HCT116 (cell line): ENCODE results near the gene LNPK. TPM values are rescaled to one million over a fixed set of nuclear protein-coding genes. Genes with fewer than 3 reads are reported as not detected.

Experiments used
- ATAC-seq: fragments of 200-7000 bp; cut with Tn5 transposase; 2 replicates; pipeline ENCODE4 v1.9.1; 2020; ENCODE audit warnings: mild to moderate bottlenecking, moderate library complexity
- BruUV-seq: library from RNA; stranded (reverse); fragments of 400-500 nt; replicated peaks from 2 replicates; lab custom pipeline; 2021; lab: Mats Ljungman, UMichigan
- CTCF ChIA-PET: fragments of 300-600 bp; sonication (Branson Sonifier 250); formaldehyde crosslinking; loops from one replicate; lab custom pipeline; 2021; ENCODE audit warnings: antibody characterized with exemption; lab: Charles Lee
- POLR2A ChIA-PET: fragments of 300-600, 350-600 bp; sonication (Branson Sonifier 250); formaldehyde crosslinking; loops from one replicate; lab custom pipeline; 2021; ENCODE audit warnings: antibody characterized with exemption; lab: Charles Lee
- RAD21 ChIA-PET, 2 experiments: fragments of 300-600 bp; sonication (Branson Sonifier 250); formaldehyde crosslinking; loops; one replicate each; lab custom pipeline; 2023; ENCODE audit warnings: low total read pairs in 2 of 2; ENCODE audit not compliant: uncharacterized antibody in 2 of 2, unreplicated experiment in 2 of 2, low non-redundant PET in 1 of 2; lab: Charles Lee
- DNase-seq: peaks from one replicate; pipeline ENCODE4 v3.0.0-alpha.2; 2010; ENCODE audit warnings: low read depth, low spot score
- H2AFZ ChIP-seq: fragments of 200-600 bp; shearing (Covaris generic), sonication (generic); 2 replicates; pipeline ENCODE4 v1.6.1; 2017; ENCODE audit warnings: low read depth, mixed run types, mixed read lengths, antibody characterized with exemption, low read length; ENCODE audit not compliant: poor library complexity, severe bottlenecking
- H3K27ac ChIP-seq: 2 replicates; pipeline ENCODE4 v1.5.1; 2012; ENCODE audit warnings: low read depth, low read length
- H3K27me3 ChIP-seq: fragments of 200-600 bp; sonication (generic); 2 replicates; pipeline ENCODE4 v1.6.1; 2016; ENCODE audit warnings: mixed run types, low read length, mixed read lengths; ENCODE audit not compliant: insufficient read depth
- H3K36me3 ChIP-seq, 2 experiments: fragments of 200-500 bp in 1 of 2; fragments of 200-600 bp in 1 of 2; sonication (Bioruptor generic) in 1 of 2; sonication (generic) in 1 of 2; 2 replicates each; pipeline versions ENCODE4 v1.5.1 to v1.6.1; 2014 to 2016; ENCODE audit warnings: low read length in 2 of 2, inconsistent platforms in 1 of 2, mixed read lengths in 1 of 2, mixed run types in 1 of 2; ENCODE audit not compliant: insufficient read depth in 2 of 2, control insufficient read depth in 1 of 2
- H3K4me1 ChIP-seq, 2 experiments: fragments of 200-600 bp in 1 of 2; sonication (generic) in 1 of 2; 2 replicates each; pipeline versions ENCODE4 v1.5.1 to v1.6.1; 2012 to 2017; ENCODE audit warnings: low read length in 2 of 2, inconsistent platforms in 1 of 2, mild to moderate bottlenecking in 1 of 2, mixed read lengths in 1 of 2, mixed run types in 1 of 2, moderate library complexity in 1 of 2; ENCODE audit not compliant: insufficient read depth in 2 of 2, control insufficient read depth in 1 of 2
- H3K4me2 ChIP-seq: fragments of 200-600 bp; sonication (generic); 2 replicates; pipeline ENCODE4 v1.6.1; 2017; ENCODE audit warnings: mixed run types, low read length, mixed read lengths
- H3K4me3 ChIP-seq, 2 experiments: fragments of 200-600 bp in 1 of 2; sonication (generic) in 1 of 2; replicated peaks in 1 of 2; 2 replicates each; pipeline ENCODE4 v1.5.1; 2011 to 2016; ENCODE audit warnings: low read length in 2 of 2, control low read depth in 1 of 2, low read depth in 1 of 2, mild to moderate bottlenecking in 1 of 2, mixed read lengths in 1 of 2, mixed run types in 1 of 2
- H3K79me2 ChIP-seq: fragments of 200-600 bp; sonication (generic); 2 replicates; pipeline ENCODE4 v1.6.1; 2017; ENCODE audit warnings: mild to moderate bottlenecking, mixed run types, low read length, moderate library complexity, mixed read lengths; ENCODE audit not compliant: insufficient read depth
- H3K9ac ChIP-seq: fragments of 200-600 bp; sonication (generic); 2 replicates; pipeline ENCODE4 v1.6.1; 2016; ENCODE audit warnings: low read length, mixed read lengths
- H3K9me2 ChIP-seq: fragments of 200-600 bp; sonication (generic), shearing (Covaris generic); 2 replicates; pipeline ENCODE4 v1.6.1; 2017; ENCODE audit warnings: mixed run types, mild to moderate bottlenecking, moderate library complexity; ENCODE audit not compliant: insufficient read depth
- H3K9me3 ChIP-seq, 2 experiments: fragments of 200-500 bp in 1 of 2; fragments of 200-600 bp in 1 of 2; sonication (Bioruptor generic) in 1 of 2; sonication (generic) in 1 of 2; 2 replicates each; pipeline ENCODE4 v1.6.1; 2014 to 2017; ENCODE audit warnings: low read length in 2 of 2, mixed read lengths in 2 of 2, inconsistent platforms in 1 of 2, low read depth in 1 of 2, mild to moderate bottlenecking in 1 of 2, mixed run types in 1 of 2, moderate library complexity in 1 of 2; ENCODE audit not compliant: control insufficient read depth in 1 of 2, insufficient read depth in 1 of 2
- H4K20me1 ChIP-seq: fragments of 200-600 bp; sonication (generic), shearing (Covaris generic); 2 replicates; pipeline ENCODE4 v1.6.1; 2017; ENCODE audit warnings: mixed run types, mild to moderate bottlenecking, moderate library complexity; ENCODE audit not compliant: insufficient read depth
- CBX3 ChIP-seq: IDR thresholded peaks from 2 replicates; pipeline ENCODE4 v1.6.1; 2012; ENCODE audit warnings: low read depth
- CEBPB ChIP-seq: IDR thresholded peaks from 2 replicates; pipeline ENCODE4 v1.6.1; 2012; ENCODE audit warnings: low read depth
- EGR1 ChIP-seq: IDR thresholded peaks from 2 replicates; pipeline ENCODE4 v1.6.1; 2012; ENCODE audit warnings: low read depth
- ELF1 ChIP-seq: IDR thresholded peaks from 2 replicates; pipeline ENCODE4 v1.6.1; 2012; ENCODE audit warnings: low read depth, borderline replicate concordance
- EZH2 ChIP-seq: fragments of 200-600 bp; sonication (generic); IDR thresholded peaks from 2 replicates; pipeline ENCODE4 v1.6.1; 2017; ENCODE audit warnings: antibody characterized with exemption, mixed run types
- FOSL1 ChIP-seq: IDR thresholded peaks from 2 replicates; pipeline ENCODE4 v1.6.1; 2012; ENCODE audit warnings: low read depth
- JUND ChIP-seq: IDR thresholded peaks from 2 replicates; pipeline ENCODE4 v1.6.1; 2012
- POLR2A ChIP-seq: IDR thresholded peaks from 2 replicates; pipeline ENCODE4 v1.7.0; 2011; ENCODE audit warnings: borderline replicate concordance; ENCODE audit not compliant: insufficient read depth, insufficient read length; ENCODE audit errors: extremely low read depth
- POLR2AphosphoS5 ChIP-seq: IDR thresholded peaks from 2 replicates; pipeline ENCODE4 v1.6.1; 2011; ENCODE audit warnings: mild to moderate bottlenecking, low read depth, low read length, moderate library complexity
- SIN3A ChIP-seq: IDR thresholded peaks from 2 replicates; pipeline ENCODE4 v1.6.1; 2012; ENCODE audit warnings: low read depth
- SP1 ChIP-seq: IDR thresholded peaks from 2 replicates; pipeline ENCODE4 v1.6.1; 2012; ENCODE audit warnings: low read depth
- SRF ChIP-seq: IDR thresholded peaks from 2 replicates; pipeline ENCODE4 v1.6.1; 2012; ENCODE audit warnings: low read depth
- TCF7L2 ChIP-seq: IDR thresholded peaks from 2 replicates; pipeline ENCODE4 v1.7.0; 2011; ENCODE audit warnings: borderline replicate concordance, inconsistent platforms; ENCODE audit not compliant: insufficient read depth, insufficient read length; ENCODE audit errors: extremely low read depth
- YY1 ChIP-seq: IDR thresholded peaks from 2 replicates; pipeline ENCODE4 v1.6.1; 2011; ENCODE audit warnings: low read length, low read depth, moderate library complexity, mild to moderate bottlenecking; ENCODE audit not compliant: insufficient replicate concordance; ENCODE audit errors: extremely low read depth
- ZFX ChIP-seq: fragments of 450-650 bp; IDR thresholded peaks from 2 replicates; pipeline ENCODE4 v1.6.1; 2017
- intact Hi-C: fragments of 100-400 bp; cut with micrococcal nuclease; formaldehyde crosslinking; loops from 2 replicates; pipeline ENCODE4 v1.10.0; 2022
- total RNA-seq: library from RNA; stranded (reverse); gene quantifications from one replicate; pipeline ENCODE4 v1.2.1, GENCODE V29; 2021; ENCODE audit not compliant: unreplicated experiment
- TF ChIP-seq, protein P1 (sequence below): IDR thresholded peaks from 2 replicates; pipeline ENCODE4 v1.6.1; 2012
- TF ChIP-seq, protein P2 (sequence below): IDR thresholded peaks from 2 replicates; pipeline ENCODE4 v1.6.1; 2012; ENCODE audit warnings: low read depth
- TF ChIP-seq, protein P3 (sequence below): IDR thresholded peaks from 2 replicates; pipeline ENCODE4 v1.6.1; 2012
- TF ChIP-seq, protein P4 (sequence below): IDR thresholded peaks from 2 replicates; pipeline ENCODE4 v1.6.1; 2011; ENCODE audit warnings: mild to moderate bottlenecking, low read length, moderate library complexity; ENCODE audit not compliant: insufficient replicate concordance; ENCODE audit errors: extremely low read depth
- TF ChIP-seq, protein P5 (sequence below), 3 experiments: fragments of 200-600 bp in 1 of 3; sonication (generic) in 1 of 3; IDR thresholded peaks in 2 of 3; conservative IDR thresholded peaks in 1 of 3; 2 replicates each; pipeline ENCODE4 v1.5.1; 2012 to 2017; ENCODE audit warnings: low read depth in 2 of 3, low read length in 2 of 3, antibody characterized with exemption in 1 of 3, borderline replicate concordance in 1 of 3, control low read depth in 1 of 3, mild to moderate bottlenecking in 1 of 3, mixed read lengths in 1 of 3, mixed run types in 1 of 3, moderate library complexity in 1 of 3; ENCODE audit not compliant: insufficient read depth in 1 of 3

LNPK gene
- total RNA-seq, 1 experiment from 2014 or later, result 22.3 TPM

DNA sequence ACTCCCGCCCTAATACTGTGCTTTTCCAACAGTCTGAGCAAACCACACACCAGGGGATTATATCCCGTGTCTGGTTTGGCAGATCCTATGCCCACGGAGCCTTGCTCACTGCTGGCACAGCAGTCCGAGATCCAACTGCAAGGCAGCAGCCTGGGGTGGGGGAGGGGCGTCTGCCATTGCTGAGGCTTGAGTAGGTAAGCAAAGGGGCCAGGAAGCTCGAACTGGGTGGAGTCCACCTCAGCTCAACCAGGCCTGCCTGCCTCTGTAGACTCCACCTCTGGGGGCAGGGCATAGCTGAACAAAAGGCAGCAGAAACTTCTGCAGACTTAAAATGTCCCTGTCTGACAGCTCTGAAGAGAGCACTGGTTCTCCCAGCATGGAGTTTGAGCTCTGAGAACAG is 44.2 kb downstream of the LNPK start:
- Histone ChIP-seq H3K9me2 (no peaks in the 10 kb centered on the region), H3K4me1 (no peaks in the 10 kb centered on the region), H3K27ac (no peak overlapping the region), H3K4me3 (no peak overlapping the region), H3K9ac (no peak overlapping the region), H3K79me2 (no peaks in the 10 kb centered on the region), H3K4me2 (no peak overlapping the region), H4K20me1 (no peaks in the 10 kb centered on the region), H2AFZ (no peak overlapping the region), H3K9me3 (no peaks in the 10 kb centered on the region), H3K36me3 (no peaks in the 10 kb centered on the region), H3K27me3 (no peaks in the 10 kb centered on the region)
- ATAC-seq (no peak), DNase-seq (no peak)
- CTCF ChIA-PET, result no interaction called here
- BruUV-seq, result no TSS peak
- TF ChIP-seq, protein P1, sequence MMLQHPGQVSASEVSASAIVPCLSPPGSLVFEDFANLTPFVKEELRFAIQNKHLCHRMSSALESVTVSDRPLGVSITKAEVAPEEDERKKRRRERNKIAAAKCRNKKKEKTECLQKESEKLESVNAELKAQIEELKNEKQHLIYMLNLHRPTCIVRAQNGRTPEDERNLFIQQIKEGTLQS, result no peak
- no peak for TF ChIP-seq TCF7L2
- no peak for TF ChIP-seq SP1
- no peak for TF ChIP-seq YY1
- TF ChIP-seq EGR1, result no peak
- TF ChIP-seq, protein P2, sequence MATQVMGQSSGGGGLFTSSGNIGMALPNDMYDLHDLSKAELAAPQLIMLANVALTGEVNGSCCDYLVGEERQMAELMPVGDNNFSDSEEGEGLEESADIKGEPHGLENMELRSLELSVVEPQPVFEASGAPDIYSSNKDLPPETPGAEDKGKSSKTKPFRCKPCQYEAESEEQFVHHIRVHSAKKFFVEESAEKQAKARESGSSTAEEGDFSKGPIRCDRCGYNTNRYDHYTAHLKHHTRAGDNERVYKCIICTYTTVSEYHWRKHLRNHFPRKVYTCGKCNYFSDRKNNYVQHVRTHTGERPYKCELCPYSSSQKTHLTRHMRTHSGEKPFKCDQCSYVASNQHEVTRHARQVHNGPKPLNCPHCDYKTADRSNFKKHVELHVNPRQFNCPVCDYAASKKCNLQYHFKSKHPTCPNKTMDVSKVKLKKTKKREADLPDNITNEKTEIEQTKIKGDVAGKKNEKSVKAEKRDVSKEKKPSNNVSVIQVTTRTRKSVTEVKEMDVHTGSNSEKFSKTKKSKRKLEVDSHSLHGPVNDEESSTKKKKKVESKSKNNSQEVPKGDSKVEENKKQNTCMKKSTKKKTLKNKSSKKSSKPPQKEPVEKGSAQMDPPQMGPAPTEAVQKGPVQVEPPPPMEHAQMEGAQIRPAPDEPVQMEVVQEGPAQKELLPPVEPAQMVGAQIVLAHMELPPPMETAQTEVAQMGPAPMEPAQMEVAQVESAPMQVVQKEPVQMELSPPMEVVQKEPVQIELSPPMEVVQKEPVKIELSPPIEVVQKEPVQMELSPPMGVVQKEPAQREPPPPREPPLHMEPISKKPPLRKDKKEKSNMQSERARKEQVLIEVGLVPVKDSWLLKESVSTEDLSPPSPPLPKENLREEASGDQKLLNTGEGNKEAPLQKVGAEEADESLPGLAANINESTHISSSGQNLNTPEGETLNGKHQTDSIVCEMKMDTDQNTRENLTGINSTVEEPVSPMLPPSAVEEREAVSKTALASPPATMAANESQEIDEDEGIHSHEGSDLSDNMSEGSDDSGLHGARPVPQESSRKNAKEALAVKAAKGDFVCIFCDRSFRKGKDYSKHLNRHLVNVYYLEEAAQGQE, result no peak
- no peak for TF ChIP-seq POLR2A
- TF ChIP-seq, protein P3, sequence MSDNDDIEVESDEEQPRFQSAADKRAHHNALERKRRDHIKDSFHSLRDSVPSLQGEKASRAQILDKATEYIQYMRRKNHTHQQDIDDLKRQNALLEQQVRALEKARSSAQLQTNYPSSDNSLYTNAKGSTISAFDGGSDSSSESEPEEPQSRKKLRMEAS, result no peak
- TF ChIP-seq CBX3, result no peak
- TF ChIP-seq, protein P4, sequence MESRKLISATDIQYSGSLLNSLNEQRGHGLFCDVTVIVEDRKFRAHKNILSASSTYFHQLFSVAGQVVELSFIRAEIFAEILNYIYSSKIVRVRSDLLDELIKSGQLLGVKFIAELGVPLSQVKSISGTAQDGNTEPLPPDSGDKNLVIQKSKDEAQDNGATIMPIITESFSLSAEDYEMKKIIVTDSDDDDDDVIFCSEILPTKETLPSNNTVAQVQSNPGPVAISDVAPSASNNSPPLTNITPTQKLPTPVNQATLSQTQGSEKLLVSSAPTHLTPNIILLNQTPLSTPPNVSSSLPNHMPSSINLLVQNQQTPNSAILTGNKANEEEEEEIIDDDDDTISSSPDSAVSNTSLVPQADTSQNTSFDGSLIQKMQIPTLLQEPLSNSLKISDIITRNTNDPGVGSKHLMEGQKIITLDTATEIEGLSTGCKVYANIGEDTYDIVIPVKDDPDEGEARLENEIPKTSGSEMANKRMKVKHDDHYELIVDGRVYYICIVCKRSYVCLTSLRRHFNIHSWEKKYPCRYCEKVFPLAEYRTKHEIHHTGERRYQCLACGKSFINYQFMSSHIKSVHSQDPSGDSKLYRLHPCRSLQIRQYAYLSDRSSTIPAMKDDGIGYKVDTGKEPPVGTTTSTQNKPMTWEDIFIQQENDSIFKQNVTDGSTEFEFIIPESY, result no peak
- no peak for TF ChIP-seq JUND
- TF ChIP-seq FOSL1, result no peak
- TF ChIP-seq ZFX, result no peak
- no peak for TF ChIP-seq EZH2
- no peak for TF ChIP-seq SRF
- no peak for TF ChIP-seq POLR2AphosphoS5
- TF ChIP-seq ELF1, result no peak
- TF ChIP-seq, protein P5, sequence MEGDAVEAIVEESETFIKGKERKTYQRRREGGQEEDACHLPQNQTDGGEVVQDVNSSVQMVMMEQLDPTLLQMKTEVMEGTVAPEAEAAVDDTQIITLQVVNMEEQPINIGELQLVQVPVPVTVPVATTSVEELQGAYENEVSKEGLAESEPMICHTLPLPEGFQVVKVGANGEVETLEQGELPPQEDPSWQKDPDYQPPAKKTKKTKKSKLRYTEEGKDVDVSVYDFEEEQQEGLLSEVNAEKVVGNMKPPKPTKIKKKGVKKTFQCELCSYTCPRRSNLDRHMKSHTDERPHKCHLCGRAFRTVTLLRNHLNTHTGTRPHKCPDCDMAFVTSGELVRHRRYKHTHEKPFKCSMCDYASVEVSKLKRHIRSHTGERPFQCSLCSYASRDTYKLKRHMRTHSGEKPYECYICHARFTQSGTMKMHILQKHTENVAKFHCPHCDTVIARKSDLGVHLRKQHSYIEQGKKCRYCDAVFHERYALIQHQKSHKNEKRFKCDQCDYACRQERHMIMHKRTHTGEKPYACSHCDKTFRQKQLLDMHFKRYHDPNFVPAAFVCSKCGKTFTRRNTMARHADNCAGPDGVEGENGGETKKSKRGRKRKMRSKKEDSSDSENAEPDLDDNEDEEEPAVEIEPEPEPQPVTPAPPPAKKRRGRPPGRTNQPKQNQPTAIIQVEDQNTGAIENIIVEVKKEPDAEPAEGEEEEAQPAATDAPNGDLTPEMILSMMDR (IDR thresholded peaks at IDR 0.05 in 2 of 3, conservative IDR thresholded peaks at IDR 0.05 in 1 of 3; ENCODE audit: borderline replicate concordance in 1 of 3, insufficient read depth in 1 of 3, low read depth in 2 of 3, low read length in 2 of 3), result no peak
- TF ChIP-seq SIN3A, result no peak
- TF ChIP-seq CEBPB, result no peak
- intact Hi-C loops, result no loop called here
- RAD21 ChIA-PET, result no interaction called here
- POLR2A ChIA-PET, result no interaction called here
